Spleen (tissue), 7 donors: ENCODE data around the gene FKBP1C.
"Not testable (repeated sequence)": the region's sequence is repeated elsewhere in the genome, so short reads cannot be mapped to it uniquely, and the experiment has no call there.

Experiments used
- CTCF ChIP-seq, 11 experiments: fragments of 200-600 bp in 7 of 11; fragments of 450-650 bp in 4 of 11; sonication (generic) in 4 of 11; IDR thresholded peaks in 8 of 11; conservative IDR thresholded peaks in 3 of 11; 1 replicate in 7 of 11; 2 replicates in 4 of 11; pipeline versions ENCODE4 v1.4.0 to v1.8.0; 2016 to 2021; ENCODE audit warnings: antibody characterized with exemption in 11 of 11, inconsistent platforms in 4 of 11, mild to moderate bottlenecking in 1 of 11
- POLR2A ChIP-seq, 3 donors: fragments of 450-650 bp; IDR thresholded peaks; one replicate each; pipeline ENCODE4 v1.5.1; 2017; ENCODE audit warnings: antibody characterized with exemption in 3 of 3, mild to moderate bottlenecking in 1 of 3
- POLR2AphosphoS5 ChIP-seq, 3 donors: sonication (generic); formaldehyde crosslinking; IDR thresholded peaks; one replicate each; pipeline ENCODE4 v1.5.1; 2017; ENCODE audit warnings: antibody characterized with exemption in 3 of 3
- donor health status: DM: no; HTN: no; CAD: no; lungs with moderate emphysema.
- donor health status: DM: no; HTN: no; CAD: no.
- donor health status: DM: no; HTN: no; CAD: no.

GRCh38 chr6:63230511-63230910, 19.2 kb downstream of the FKBP1C start:
- TF ChIP-seq CTCF (IDR thresholded peaks at IDR 0.05 in 8 of 11, conservative IDR thresholded peaks at IDR 0.05 in 3 of 11); POLR2AphosphoS5 (IDR thresholded peaks at IDR 0.05); POLR2A (IDR thresholded peaks at IDR 0.05): not testable (repeated sequence)
